ENCODE data around the gene BTBD9. TPM values are rescaled to one million over a fixed set of nuclear protein-coding genes. Genes with fewer than 3 reads are reported as not detected.

Gene BTBD9
- total RNA-seq, 1 donor from 2014 or later: 10.3 TPM

- Mint-ChIP-seq H3K4me3 (ENCODE audit: unreplicated experiment) (no peak overlapping the region), H3K9me3 (ENCODE audit: unreplicated experiment) (no peaks in the 10 kb centered on the region), H3K4me1 (ENCODE audit: low read depth, unreplicated experiment) (peaks cover 4% of the 10 kb centered on the region), H3K27me3 (ENCODE audit: low read depth, unreplicated experiment) (no peaks in the 10 kb centered on the region), H3K36me3 (ENCODE audit: low read depth, unreplicated experiment) (no peaks in the 10 kb centered on the region), H3K27ac (ENCODE audit: unreplicated experiment) (no peak overlapping the region)
- Histone ChIP-seq H3K9ac (ENCODE audit: low read length) (no peak overlapping the region), H3K9me3 (ENCODE audit: insufficient read depth, low read depth, low read length) (no peaks in the 10 kb centered on the region), H3K4me3 (ENCODE audit: insufficient read depth, low read depth, low read length) (no peak overlapping the region), H3K4me1 (ENCODE audit: insufficient read depth, low read length) (no peaks in the 10 kb centered on the region), H3K79me2 (ENCODE audit: insufficient read depth, low read length) (no peaks in the 10 kb centered on the region), H3K27ac (ENCODE audit: low read depth, low read length) (no peak overlapping the region), H2AFZ (ENCODE audit: low read depth, low read length) (no peak overlapping the region), H3K36me3 (ENCODE audit: insufficient read depth, low read length) (no peaks in the 10 kb centered on the region), H4K20me1 (ENCODE audit: insufficient read depth, low read length) (no peaks in the 10 kb centered on the region), H3K27me3 (ENCODE audit: insufficient read depth, low read length) (no peaks in the 10 kb centered on the region), H3K4me2 (ENCODE audit: low read length) (no peak overlapping the region)
- DNase-seq (ENCODE audit: low read depth) (no peak), FAIRE-seq (no peak)
- TF ChIP-seq EZH2 (IDR thresholded peaks at IDR 0.05; ENCODE audit: insufficient read depth, low read length) (no peak), CTCF (IDR thresholded peaks at IDR 0.05; ENCODE audit: insufficient read depth, low read depth, low read length) (no peak)
Measured at GRCh38 chr6:38326837-38327236, 312.9 kb downstream of the BTBD9 start.

GRCh38 chr6:38323216-38323615 is 316.5 kb downstream of the BTBD9 start:
- no peak overlapping the region for H3K27ac Mint-ChIP-seq (ENCODE audit: unreplicated experiment)

More at GRCh38 chr6:38323216-38323615, 316.5 kb downstream of the BTBD9 start:
- Mint-ChIP-seq H3K36me3 (ENCODE audit: low read depth, unreplicated experiment) (no peaks in the 10 kb centered on the region), H3K9me3 (ENCODE audit: unreplicated experiment) (no peaks in the 10 kb centered on the region), H3K4me3 (ENCODE audit: unreplicated experiment) (no peak overlapping the region), H3K27me3 (ENCODE audit: low read depth, unreplicated experiment) (no peaks in the 10 kb centered on the region), H3K4me1 (ENCODE audit: low read depth, unreplicated experiment) (peaks cover 5% of the 10 kb centered on the region)
- Histone ChIP-seq H3K4me2 (ENCODE audit: low read length) (no peak overlapping the region), H3K9me3 (ENCODE audit: insufficient read depth, low read depth, low read length) (no peaks in the 10 kb centered on the region), H3K27ac (ENCODE audit: low read depth, low read length) (no peak overlapping the region), H3K36me3 (ENCODE audit: insufficient read depth, low read length) (no peaks in the 10 kb centered on the region), H3K27me3 (ENCODE audit: insufficient read depth, low read length) (no peaks in the 10 kb centered on the region), H3K4me1 (ENCODE audit: insufficient read depth, low read length) (no peaks in the 10 kb centered on the region), H3K9ac (ENCODE audit: low read length) (no peak overlapping the region), H3K79me2 (ENCODE audit: insufficient read depth, low read length) (no peaks in the 10 kb centered on the region), H2AFZ (ENCODE audit: low read depth, low read length) (no peak overlapping the region), H3K4me3 (ENCODE audit: insufficient read depth, low read depth, low read length) (no peak overlapping the region), H4K20me1 (ENCODE audit: insufficient read depth, low read length) (no peaks in the 10 kb centered on the region)
- FAIRE-seq: no peak
- DNase-seq (ENCODE audit: low read depth): no peak
- TF ChIP-seq EZH2 (IDR thresholded peaks at IDR 0.05; ENCODE audit: insufficient read depth, low read length): no peak
- TF ChIP-seq CTCF (IDR thresholded peaks at IDR 0.05; ENCODE audit: insufficient read depth, low read depth, low read length): no peak
